H1 (cell line): ENCODE results near the gene MYH11. TPM values are rescaled to one million over a fixed set of nuclear protein-coding genes. Genes with fewer than 3 reads are reported as not detected.

ENCODE experiments used
- CTCF ChIA-PET: fragments of 300-600 bp; sonication (Branson Sonifier 250); formaldehyde crosslinking; loops from one replicate; lab custom pipeline; 2021; ENCODE audit not compliant: partially characterized antibody; lab: Charles Lee
- POLR2A ChIA-PET: fragments of 300-600 bp; sonication (Branson Sonifier 250); formaldehyde crosslinking; loops from one replicate; lab custom pipeline; 2021; ENCODE audit warnings: inconsistent platforms; ENCODE audit not compliant: partially characterized antibody; lab: Charles Lee
- DNase-seq, 2 experiments: peaks; one replicate each; pipeline versions ENCODE4 v3.0.0 to v3.0.0-alpha.2; 2010 to 2022; ENCODE audit warnings: low spot score in 2 of 2, low read depth in 1 of 2, mixed read lengths in 1 of 2
- FAIRE-seq: peaks from 2 replicates; lab custom pipeline; 2011; peaks lifted over from hg19 to GRCh38; lab: Jason Lieb, UNC
- H2AFZ ChIP-seq: 2 replicates; pipeline ENCODE4 v1.8.1; 2012; ENCODE audit warnings: low read length, inconsistent platforms
- H2AK5ac ChIP-seq: 2 replicates; pipeline ENCODE4 v1.6.1; 2013; ENCODE audit warnings: low read depth, low read length
- H2BK120ac ChIP-seq: replicated peaks from 2 replicates; pipeline ENCODE3; 2013; ENCODE audit warnings: low read depth, low read length, inconsistent platforms
- H2BK12ac ChIP-seq: 2 replicates; pipeline ENCODE4 v1.6.1; 2013; ENCODE audit warnings: low read depth, low read length
- H2BK15ac ChIP-seq: 2 replicates; pipeline ENCODE4 v1.6.1; 2013; ENCODE audit warnings: low read length
- H2BK20ac ChIP-seq: 2 replicates; pipeline ENCODE4 v1.6.1; 2013; ENCODE audit warnings: low read length
- H2BK5ac ChIP-seq: 2 replicates; pipeline ENCODE4 v1.6.1; 2013; ENCODE audit warnings: low read depth, low read length
- H3K14ac ChIP-seq: 2 replicates; pipeline ENCODE4 v1.6.1; 2013; ENCODE audit warnings: inconsistent platforms; ENCODE audit not compliant: insufficient read length
- H3K18ac ChIP-seq: 2 replicates; pipeline ENCODE4 v1.6.1; 2013; ENCODE audit warnings: low read length; ENCODE audit errors: extremely low read depth
- H3K23ac ChIP-seq: 2 replicates; pipeline ENCODE4 v1.6.1; 2013; ENCODE audit warnings: inconsistent platforms; ENCODE audit not compliant: insufficient read length
- H3K23me2 ChIP-seq: 2 replicates; pipeline ENCODE4 v1.6.1; 2013; ENCODE audit warnings: low read depth, low read length
- H3K27ac ChIP-seq: 2 replicates; pipeline ENCODE4 v1.6.1; 2011; ENCODE audit warnings: low read depth, low read length, inconsistent platforms
- H3K27me3 ChIP-seq, 4 experiments: replicated peaks in 1 of 4; 1 replicate in 1 of 4; 2 replicates in 3 of 4; pipeline versions ENCODE4 v1.6.1 to v1.8.1; 2011 to 2013; ENCODE audit warnings: low read length in 3 of 4, mild to moderate bottlenecking in 3 of 4, inconsistent platforms in 2 of 4, mixed read lengths in 2 of 4, moderate library complexity in 1 of 4; ENCODE audit not compliant: control insufficient read depth in 3 of 4, insufficient read depth in 3 of 4; ENCODE audit errors: extremely low read depth in 1 of 4
- H3K36me3 ChIP-seq, 4 experiments: 2 replicates each; pipeline versions ENCODE4 v1.6.1 to v1.8.1; 2011 to 2013; ENCODE audit warnings: mild to moderate bottlenecking in 4 of 4, low read length in 3 of 4, moderate library complexity in 2 of 4, control low read depth in 1 of 4, inconsistent platforms in 1 of 4; ENCODE audit not compliant: insufficient read depth in 4 of 4, control insufficient read depth in 2 of 4
- H3K4ac ChIP-seq: replicated peaks from 2 replicates; pipeline ENCODE3; 2013; ENCODE audit warnings: low read length, low read depth, mixed read lengths, inconsistent platforms; ENCODE audit not compliant: insufficient read length
- H3K4me1 ChIP-seq, 4 experiments: replicated peaks in 1 of 4; 1 replicate in 1 of 4; 2 replicates in 3 of 4; pipeline versions ENCODE4 v1.6.1 to v1.8.1; 2011 to 2013; ENCODE audit warnings: low read length in 3 of 4, inconsistent platforms in 2 of 4, mixed read lengths in 1 of 4; ENCODE audit not compliant: insufficient read depth in 4 of 4, control insufficient read depth in 3 of 4
- H3K4me2 ChIP-seq, 2 experiments: 2 replicates each; pipeline versions ENCODE4 v1.6.1 to v1.8.1; 2011 to 2013; ENCODE audit warnings: low read depth in 2 of 2, low read length in 2 of 2, control low read depth in 1 of 2, inconsistent platforms in 1 of 2, mild to moderate bottlenecking in 1 of 2; ENCODE audit not compliant: insufficient read depth in 1 of 2
- H3K4me3 ChIP-seq, 4 experiments: fragments of 200-600, 300-600 bp in 1 of 4; sonication (generic), shearing (Covaris generic), sonication (Bioruptor Twin) in 1 of 4; 2 replicates each; pipeline versions ENCODE4 v1.5.1 to v1.8.1; 2011 to 2016; ENCODE audit warnings: low read length in 4 of 4, low read depth in 3 of 4, control low read depth in 2 of 4, inconsistent platforms in 2 of 4, mild to moderate bottlenecking in 2 of 4, mixed read lengths in 1 of 4, moderate library complexity in 1 of 4; ENCODE audit not compliant: insufficient read depth in 2 of 4; ENCODE audit errors: extremely low read depth in 1 of 4
- H3K56ac ChIP-seq: replicated peaks from 2 replicates; pipeline ENCODE3; 2013; ENCODE audit warnings: low read depth, mild to moderate bottlenecking, mixed read lengths, low read length, inconsistent platforms; ENCODE audit not compliant: insufficient read length
- H3K79me1 ChIP-seq: 2 replicates; pipeline ENCODE4 v1.6.1; 2013; ENCODE audit warnings: low read depth, low read length, control low read depth
- H3K79me2 ChIP-seq, 2 experiments: 2 replicates each; pipeline versions ENCODE4 v1.6.1 to v1.8.1; 2012 to 2013; ENCODE audit warnings: low read length in 2 of 2, mild to moderate bottlenecking in 2 of 2, inconsistent platforms in 1 of 2; ENCODE audit not compliant: insufficient read depth in 2 of 2, control insufficient read depth in 1 of 2
- H3K9ac ChIP-seq, 4 experiments: replicated peaks in 1 of 4; 1 replicate in 1 of 4; 2 replicates in 3 of 4; pipeline versions ENCODE4 v1.6.1 to v1.8.1; 2011 to 2013; ENCODE audit warnings: low read depth in 3 of 4, low read length in 3 of 4, control low read depth in 2 of 4, mild to moderate bottlenecking in 2 of 4, moderate library complexity in 2 of 4, inconsistent platforms in 1 of 4; ENCODE audit errors: extremely low read depth in 1 of 4
- H3K9me3 ChIP-seq, 2 experiments: 2 replicates each; pipeline versions ENCODE4 v1.6.1 to v1.8.1; 2012 to 2013; ENCODE audit warnings: mild to moderate bottlenecking in 2 of 2, moderate library complexity in 2 of 2, control low read depth in 1 of 2, inconsistent platforms in 1 of 2, low read depth in 1 of 2, low read length in 1 of 2, mixed read lengths in 1 of 2; ENCODE audit not compliant: insufficient read depth in 2 of 2
- H4K20me1 ChIP-seq, 2 experiments: replicated peaks in 1 of 2; 2 replicates each; pipeline versions ENCODE3 to v1.8.1; 2011 to 2013; ENCODE audit warnings: inconsistent platforms in 2 of 2, low read length in 2 of 2, mild to moderate bottlenecking in 1 of 2; ENCODE audit not compliant: insufficient read depth in 2 of 2, control insufficient read depth in 1 of 2
- H4K5ac ChIP-seq: 2 replicates; pipeline ENCODE4 v1.6.1; 2013; ENCODE audit warnings: low read length, low read depth, mixed read lengths, inconsistent platforms; ENCODE audit not compliant: insufficient read length
- H4K8ac ChIP-seq: 2 replicates; pipeline ENCODE4 v1.8.0; 2013; ENCODE audit warnings: mild to moderate bottlenecking, moderate library complexity, low read length, inconsistent platforms; ENCODE audit not compliant: insufficient read depth; ENCODE audit errors: extremely low read depth
- H4K91ac ChIP-seq: replicated peaks from 2 replicates; pipeline ENCODE3; 2013; ENCODE audit warnings: low read length, mixed read lengths, inconsistent platforms; ENCODE audit not compliant: insufficient read length
- MAFK ChIP-seq: IDR thresholded peaks from 2 replicates; pipeline ENCODE4 v1.6.1; 2012; ENCODE audit warnings: low read depth, mild to moderate bottlenecking, improper control_type of control experiment, low read length
- SP1 ChIP-seq: IDR thresholded peaks from 2 replicates; pipeline ENCODE4 v1.6.1; 2011; ENCODE audit warnings: low read depth, low read length
- WGBS, 2 experiments: shearing (Covaris generic) in 1 of 2; methylation state at CpG; one replicate each; pipeline versions ENCODE4 v1.1.6 to v1.1.7; 2013 to 2015; ENCODE audit warnings: low lambda C conversion rate in 2 of 2, mixed read lengths in 2 of 2, inconsistent platforms in 1 of 2, low coverage in 1 of 2, missing lambda C conversion rate in 1 of 2; ENCODE audit not compliant: insufficient replicate concordance in 2 of 2, insufficient coverage in 1 of 2, insufficient read length in 1 of 2; ENCODE audit errors: extremely low coverage in 1 of 2, missing lambda C conversion rate in 1 of 2; 5-methylcytosine and 5-hydroxymethylcytosine counted together
- polyA plus RNA-seq, 7 experiments: library from polyadenylated mRNA; depleted of rRNA in 3 of 7; stranded (reverse) in 5 of 7; unstranded in 2 of 7; fragments of >200 nt in 5 of 7; fragments of 200-250 nt in 2 of 7; gene quantifications; 1 replicate in 5 of 7; 2 replicates in 1 of 7; 4 replicates in 1 of 7; pipeline versions ENCODE4 v1.2.1 to v1.2.3, GENCODE V29; 2011 to 2013; ENCODE audit warnings: missing spikeins in 2 of 7, mixed read lengths in 2 of 7
- total RNA-seq: library from RNA; stranded (reverse); fragmentation: NEBNext Ultra II Directional; extraction: Animal tissue kit (Norgen Biotek cat#: 25700); gene quantifications from 2 replicates; pipeline ENCODE4 v1.2.1, GENCODE V29; 2021

MYH11 gene
- total and polyA plus RNA-seq, 2 of the 8 experiments (the other 6 are each of a cell fraction or from before 2014, with no cell fraction given) = 0.11 to 0.78 TPM

- TF ChIP-seq MAFK = no peak
- no peak for TF ChIP-seq SP1
- TF ChIP-seq, all 59 proteins: peak for 0
- no peak overlapping the region for H3K4ac ChIP-seq
- H4K20me1 ChIP-seq = peaks cover 0 to 2% of the 10 kb centered on the region in 2 experiments
- no peaks in the 10 kb centered on the region for H3K27me3 ChIP-seq
- FAIRE-seq (no peak), DNase-seq (no peak)
- no peak overlapping the region for H2BK12ac ChIP-seq
- no peaks in the 10 kb centered on the region for H3K79me1 ChIP-seq
- no peak overlapping the region for H3K18ac ChIP-seq
- no peak overlapping the region for H3K9ac ChIP-seq
- H3K4me2 ChIP-seq = no peak overlapping the region
- H3K79me2 ChIP-seq = no peaks in the 10 kb centered on the region
- H4K91ac ChIP-seq = no peak overlapping the region
- no peak overlapping the region for H4K8ac ChIP-seq
- H3K23ac ChIP-seq = no peak overlapping the region
- no peak overlapping the region for H3K27ac ChIP-seq
- H3K14ac ChIP-seq = no peak overlapping the region
- H3K56ac ChIP-seq = no peak overlapping the region
- H3K36me3 ChIP-seq = no peaks in the 10 kb centered on the region
- CTCF ChIA-PET = interaction anchor here (1.6 to 3.8 kb wide), 2 partner anchors 11 to 14 kb away, joined by 5 to 19 read pairs; no protein-coding TSS in a partner anchor
- H3K4me1 ChIP-seq = no peaks in the 10 kb centered on the region
- H2BK15ac ChIP-seq = no peak overlapping the region
- no peak overlapping the region for H4K5ac ChIP-seq
- no peak overlapping the region for H2AFZ ChIP-seq
- no peaks in the 10 kb centered on the region for H3K23me2 ChIP-seq
- H3K4me3 ChIP-seq = no peak overlapping the region
- WGBS, 2 experiments = 91% methylated on average over 5 of the region's 5 CpGs; no CpG with 5 or more reads in 1 of the 2 experiments
- no peak overlapping the region for H2BK120ac ChIP-seq
- H2BK5ac ChIP-seq = no peak overlapping the region
- POLR2A ChIA-PET = interaction anchor here (0.6 kb wide), 1 partner anchor 1098 kb away, joined by 3 read pairs; no protein-coding TSS in a partner anchor
- no peak overlapping the region for H2BK20ac ChIP-seq
- no peaks in the 10 kb centered on the region for H3K9me3 ChIP-seq
- H2AK5ac ChIP-seq = no peak overlapping the region
These were observed 141.6 kb downstream of the MYH11 start for GRCh38 chr16:15715221-15715620.
